Activated CD4-positive, alpha-beta memory T cell treated with anti-CD3 and anti-CD28 coated beads, Interleukin-2, amount 10 ng/mL, durations not matched to agents 7 days and 5 days (primary cell): ENCODE results near the gene KXD1. TPM values are rescaled to one million over a fixed set of nuclear protein-coding genes. Genes with fewer than 3 reads are reported as not detected.

Experiments
- CTCF ChIA-PET: fragments of 350-600 bp; sonication (Branson Sonifier 250); formaldehyde crosslinking; loops from one replicate; lab custom pipeline; 2021; ENCODE audit warnings: antibody characterized with exemption, inconsistent platforms; lab: Charles Lee
- POLR2A ChIA-PET: fragments of 350-600 bp; sonication (Branson Sonifier 250); formaldehyde crosslinking; loops from one replicate; lab custom pipeline; 2021; ENCODE audit warnings: antibody characterized with exemption; lab: Charles Lee
- DNase-seq: peaks from one replicate; pipeline ENCODE4 v3.0.0-alpha.2; 2020
- H3K27ac Mint-ChIP-seq: one replicate; pipeline ENCODE4 v1.8.0; 2021; ENCODE audit warnings: mild to moderate bottlenecking, mixed read lengths
- H3K27me3 Mint-ChIP-seq: one replicate; pipeline ENCODE4 v1.8.0; 2021; ENCODE audit warnings: mixed read lengths
- H3K36me3 Mint-ChIP-seq: one replicate; pipeline ENCODE4 v1.8.0; 2021; ENCODE audit warnings: low read depth, mixed read lengths
- H3K4me1 Mint-ChIP-seq: one replicate; pipeline ENCODE4 v1.8.0; 2021; ENCODE audit warnings: mixed read lengths
- H3K4me3 Mint-ChIP-seq: one replicate; pipeline ENCODE4 v1.8.0; 2021; ENCODE audit warnings: mild to moderate bottlenecking, mixed read lengths
- H3K9me3 Mint-ChIP-seq: one replicate; pipeline ENCODE4 v1.8.0; 2021; ENCODE audit warnings: mixed read lengths
- total RNA-seq, 2 experiments: library from RNA; stranded (reverse); gene quantifications; one replicate each; pipeline ENCODE4 v1.2.3, GENCODE V29; 2021

KXD1 gene
- total RNA-seq, 2 experiments from 2014 or later, result 93.0 to 99.1 TPM

GRCh38 chr19:18562086-18562485 is 4.4 kb downstream of the KXD1 start:
- CTCF ChIA-PET, result no interaction called here
- H3K4me3 Mint-ChIP-seq, result no peak overlapping the region
- DNase-seq, result no peak
- no peak overlapping the region for H3K27ac Mint-ChIP-seq
- no peaks in the 10 kb centered on the region for H3K27me3 Mint-ChIP-seq
- POLR2A ChIA-PET, result no interaction called here
- no peaks in the 10 kb centered on the region for H3K9me3 Mint-ChIP-seq
- peaks cover 22% of the 10 kb centered on the region for H3K4me1 Mint-ChIP-seq
- H3K36me3 Mint-ChIP-seq, result peaks cover 59% of the 10 kb centered on the region

DNA sequence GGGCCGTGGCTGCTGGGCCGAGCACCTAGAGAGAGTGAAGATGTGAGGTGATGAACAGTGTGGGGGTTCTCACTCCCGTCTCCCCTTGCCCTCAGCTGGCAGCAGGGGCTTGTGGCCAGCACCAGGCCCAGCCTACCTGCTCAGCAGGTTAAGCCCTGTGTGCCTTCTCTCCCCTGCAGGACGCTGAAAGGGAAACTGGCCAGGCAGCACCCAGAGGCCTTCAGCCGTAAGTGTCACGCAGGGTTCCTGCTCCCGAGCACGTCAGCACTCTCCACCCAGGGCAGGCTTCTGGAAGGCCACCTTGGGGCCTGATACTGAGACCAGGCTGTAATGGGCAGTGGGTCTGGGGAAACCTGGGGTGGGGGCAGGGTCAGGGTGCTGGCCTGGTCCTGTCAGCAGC is 9.3 kb downstream of the KXD1 start:
- H3K4me1 Mint-ChIP-seq, result peaks cover 11% of the 10 kb centered on the region
- H3K27ac Mint-ChIP-seq, result no peak overlapping the region
- DNase-seq, result no peak
- CTCF ChIA-PET, result no interaction called here
- no peaks in the 10 kb centered on the region for H3K9me3 Mint-ChIP-seq
- H3K4me3 Mint-ChIP-seq, result no peak overlapping the region
- H3K27me3 Mint-ChIP-seq, result no peaks in the 10 kb centered on the region
- POLR2A ChIA-PET, result interaction anchor here (1.3 to 7.8 kb wide), 2 partner anchors 9 to 46 kb away, joined by 3 to 137 read pairs; partner anchors contain the start of gene KXD1
- peaks cover 68% of the 10 kb centered on the region for H3K36me3 Mint-ChIP-seq

DNA sequence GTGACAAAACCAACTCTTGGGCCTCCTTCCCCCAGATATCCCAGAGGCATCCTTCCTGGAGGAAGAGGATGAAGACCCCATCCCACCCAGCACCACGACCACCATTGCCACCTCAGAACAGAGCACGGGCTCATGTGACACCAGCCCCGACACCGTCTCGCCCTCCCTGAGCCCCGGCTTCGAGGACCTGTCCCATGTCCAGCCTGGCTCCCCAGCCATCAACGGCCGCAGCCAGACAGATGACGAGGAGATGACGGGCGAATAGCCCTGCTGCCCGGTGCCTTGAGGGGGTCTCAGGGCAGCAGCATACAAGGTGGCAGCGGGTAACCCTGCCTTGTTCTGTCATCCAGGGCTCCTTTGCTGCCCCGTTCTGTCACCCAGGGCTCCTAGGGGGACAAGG is 10.7 kb downstream of the KXD1 start:
- CTCF ChIA-PET, result no interaction called here
- DNase-seq, result no peak
- Mint-ChIP-seq H3K36me3 (peaks cover 71% of the 10 kb centered on the region), H3K27me3 (no peaks in the 10 kb centered on the region), H3K4me3 (no peak overlapping the region), H3K4me1 (peaks cover 23% of the 10 kb centered on the region), H3K9me3 (no peaks in the 10 kb centered on the region), H3K27ac (no peak overlapping the region)
- POLR2A ChIA-PET, result interaction anchor here (1.2 to 7.8 kb wide), 3 partner anchors 10 to 48 kb away, joined by 3 to 137 read pairs (median 3); partner anchors contain the start of gene KXD1

GRCh38 chr19:18571564-18572344 is 14.1 kb downstream of the KXD1 start, which contains the start of gene UBA52:
Gene UBA52, plus strand, starts transcription at chr19:18571857. Its CDS starts 1,444 bp downstream, at chr19:18573301.
- ChIA-PET POLR2A (interaction anchor here (0.7 to 7.8 kb wide), 29 partner anchors 9 to 801 kb away, joined by 3 to 137 read pairs (median 5); partner anchors contain the start of genes COPE, DDX49, ELL and FKBP8), CTCF (interaction anchor here (0.6 to 5.1 kb wide), 18 partner anchors 8 to 801 kb away, joined by 3 to 63 read pairs (median 4); partner anchors contain the start of genes ELL, FKBP8, KXD1 and REX1BD)
- Mint-ChIP-seq H3K36me3 (peaks cover 76% of the 10 kb centered on the region), H3K27ac (peak within 1 kb of the TSS; percentile 90), H3K9me3 (no peaks in the 10 kb centered on the region), H3K4me3 (peak within 1 kb of the TSS; percentile 91), H3K4me1 (peaks cover 35% of the 10 kb centered on the region), H3K27me3 (no peaks in the 10 kb centered on the region)
- peak; percentile 99 for DNase-seq

GRCh38 chr19:18574691-18575291 is 17.1 kb downstream of the KXD1 start:
- H3K9me3 Mint-ChIP-seq, result no peaks in the 10 kb centered on the region
- H3K4me3 Mint-ChIP-seq, result no peak overlapping the region

GRCh38 chr19:18576383-18576782 is 18.7 kb downstream of the KXD1 start:
- H3K4me1 Mint-ChIP-seq, result peaks cover 38% of the 10 kb centered on the region
- H3K27me3 Mint-ChIP-seq, result no peaks in the 10 kb centered on the region
- H3K4me3 Mint-ChIP-seq, result no peak overlapping the region
- H3K27ac Mint-ChIP-seq, result no peak overlapping the region
- H3K36me3 Mint-ChIP-seq, result peaks cover 61% of the 10 kb centered on the region
- POLR2A ChIA-PET, result interaction anchor here (1.6 to 1.7 kb wide), 2 partner anchors 11 to 32 kb away, joined by 4 to 6 read pairs; partner anchors contain the start of gene FKBP8
- CTCF ChIA-PET, result interaction anchor here (2.4 kb wide), 1 partner anchor 12 kb away, joined by 18 read pairs; the partner anchor contains the start of gene REX1BD
- H3K9me3 Mint-ChIP-seq, result no peaks in the 10 kb centered on the region
- DNase-seq, result no peak

More at GRCh38 chr19:18574691-18575291, 17.1 kb downstream of the KXD1 start:
- CTCF ChIA-PET, result no interaction called here
- peaks cover 42% of the 10 kb centered on the region for H3K4me1 Mint-ChIP-seq
- POLR2A ChIA-PET, result interaction anchor here (4.1 to 4.2 kb wide), 2 partner anchors 12 to 54 kb away, joined by 58 to 114 read pairs; partner anchors contain the start of genes ELL and REX1BD
- peaks cover 66% of the 10 kb centered on the region for H3K36me3 Mint-ChIP-seq
- no peaks in the 10 kb centered on the region for H3K27me3 Mint-ChIP-seq
- DNase-seq, result no peak
- H3K27ac Mint-ChIP-seq, result no peak overlapping the region

GRCh38 chr19:18577365-18577914 is 19.8 kb downstream of the KXD1 start:
- H3K4me1 Mint-ChIP-seq, result peaks cover 30% of the 10 kb centered on the region
- no peak overlapping the region for H3K4me3 Mint-ChIP-seq
- ChIA-PET CTCF (interaction anchor here (2.4 kb wide), 1 partner anchor 11 kb away, joined by 18 read pairs; the partner anchor contains the start of gene REX1BD), POLR2A (interaction anchor here (0.9 to 1.7 kb wide), 5 partner anchors 10 to 122 kb away, joined by 3 to 6 read pairs (median 4); partner anchors contain the start of gene FKBP8)
- H3K27ac Mint-ChIP-seq, result no peak overlapping the region
- DNase-seq, result no peak
- H3K9me3 Mint-ChIP-seq, result no peaks in the 10 kb centered on the region
- H3K27me3 Mint-ChIP-seq, result no peaks in the 10 kb centered on the region
- H3K36me3 Mint-ChIP-seq, result peaks cover 54% of the 10 kb centered on the region

GRCh38 chr19:18580311-18580710 is 22.6 kb downstream of the KXD1 start:
- no peak overlapping the region for H3K4me3 Mint-ChIP-seq
- CTCF ChIA-PET, result interaction anchor here (0.6 to 1.6 kb wide), 2 partner anchors 9 to 747 kb away, joined by 3 to 10 read pairs; partner anchors contain the start of gene REX1BD
- H3K4me1 Mint-ChIP-seq, result peaks cover 18% of the 10 kb centered on the region
- POLR2A ChIA-PET, result interaction anchor here (2.9 kb wide), 1 partner anchor 9 kb away, joined by 18 read pairs; the partner anchor contains the start of gene UBA52
- DNase-seq, result no peak
- no peak overlapping the region for H3K27ac Mint-ChIP-seq
- peaks cover 27% of the 10 kb centered on the region for H3K36me3 Mint-ChIP-seq
- H3K27me3 Mint-ChIP-seq, result peaks cover 2% of the 10 kb centered on the region
- H3K9me3 Mint-ChIP-seq, result no peaks in the 10 kb centered on the region

- Mint-ChIP-seq H3K9me3 (no peaks in the 10 kb centered on the region), H3K27me3 (peaks cover 2% of the 10 kb centered on the region), H3K27ac (no peak overlapping the region), H3K4me3 (no peak overlapping the region), H3K4me1 (peaks cover 46% of the 10 kb centered on the region), H3K36me3 (peaks cover 14% of the 10 kb centered on the region)
- DNase-seq, result no peak
- CTCF ChIA-PET, result interaction anchor here (0.7 to 5.7 kb wide), 4 partner anchors 14 to 261 kb away, joined by 3 to 63 read pairs (median 16); partner anchors contain the start of genes FKBP8 and UBA52
- POLR2A ChIA-PET, result interaction anchor here (1.9 to 6.5 kb wide), 7 partner anchors 8 to 66 kb away, joined by 5 to 114 read pairs (median 38); partner anchors contain the start of genes ELL, FKBP8, KXD1 and UBA52
Measured at GRCh38 chr19:18586306-18586705, 28.6 kb downstream of the KXD1 start.

DNA sequence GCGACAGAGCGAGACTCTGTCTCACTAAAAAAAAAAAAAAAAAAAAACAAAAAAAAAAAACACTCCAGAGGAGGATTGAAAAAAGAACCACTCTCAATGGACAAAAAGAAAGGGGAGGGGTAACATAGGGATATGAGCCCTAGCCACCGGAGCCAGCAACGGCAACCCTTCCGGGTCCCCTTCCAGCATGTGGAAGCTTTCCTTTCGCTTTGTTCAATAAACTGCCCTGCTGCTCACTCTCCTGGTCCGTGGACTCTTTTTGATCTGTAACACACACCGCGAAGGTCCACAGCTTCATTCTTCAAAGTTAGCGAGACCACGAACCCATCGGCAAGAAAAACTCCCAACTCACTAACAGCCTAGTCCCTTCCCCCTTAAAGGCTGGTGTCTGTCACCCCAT is 29.9 kb downstream of the KXD1 start:
- H3K9me3 Mint-ChIP-seq, result no peaks in the 10 kb centered on the region
- peaks cover 2% of the 10 kb centered on the region for H3K27me3 Mint-ChIP-seq
- H3K4me1 Mint-ChIP-seq, result peaks cover 46% of the 10 kb centered on the region
- DNase-seq, result no peak
- CTCF ChIA-PET, result interaction anchor here (0.6 to 5.7 kb wide), 14 partner anchors 11 to 445 kb away, joined by 4 to 63 read pairs (median 9); partner anchors contain the start of genes COPE, DDX49, ELL and FKBP8
- H3K27ac Mint-ChIP-seq, result no peak overlapping the region
- H3K4me3 Mint-ChIP-seq, result no peak overlapping the region
- H3K36me3 Mint-ChIP-seq, result peaks cover 14% of the 10 kb centered on the region
- POLR2A ChIA-PET, result interaction anchor here (0.7 to 6.5 kb wide), 8 partner anchors 8 to 244 kb away, joined by 3 to 114 read pairs (median 24); partner anchors contain the start of genes ELL, FKBP8, KXD1 and UBA52

DNA sequence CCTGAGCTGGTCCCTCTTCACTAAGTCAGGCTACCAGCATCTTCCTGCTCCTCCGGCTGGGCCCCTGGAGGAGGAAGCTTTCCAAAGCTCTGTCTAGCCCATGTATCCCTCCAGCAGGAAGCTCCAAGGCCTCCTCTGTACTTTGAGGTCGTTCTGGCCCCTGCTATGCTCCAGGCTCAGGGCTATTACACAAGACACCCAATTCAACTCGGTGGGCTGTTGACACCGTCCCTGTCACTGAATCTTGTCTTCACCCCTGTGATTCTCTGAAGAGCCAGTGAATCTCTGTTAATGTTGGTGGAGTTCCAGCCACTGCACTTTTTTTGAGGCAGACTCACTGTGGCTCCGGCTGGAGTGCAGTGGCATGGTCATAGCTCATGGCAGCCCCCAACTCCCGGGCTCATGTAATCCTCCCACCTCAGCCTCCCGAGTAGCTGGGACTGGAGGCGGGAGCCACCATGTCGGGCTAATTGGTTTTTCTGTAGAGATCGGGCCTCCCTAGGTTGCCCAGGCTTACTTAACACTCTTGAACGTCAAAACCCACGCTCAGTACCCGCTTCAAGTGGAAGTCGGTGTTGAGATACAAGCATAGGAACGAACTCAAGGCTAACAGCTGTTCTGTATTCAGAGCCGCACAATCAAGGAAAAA is 30.4 kb downstream of the KXD1 start:
- CTCF ChIA-PET, result interaction anchor here (0.6 to 5.7 kb wide), 20 partner anchors 7 to 444 kb away, joined by 3 to 63 read pairs (median 8); partner anchors contain the start of genes COPE, DDX49, ELL and FKBP8
- Mint-ChIP-seq H3K27me3 (peaks cover 2% of the 10 kb centered on the region), H3K9me3 (no peaks in the 10 kb centered on the region), H3K27ac (peak overlapping the region; percentile 90), H3K36me3 (peaks cover 14% of the 10 kb centered on the region), H3K4me1 (peaks cover 46% of the 10 kb centered on the region), H3K4me3 (peak overlapping the region; percentile 85)
- DNase-seq, result no peak
- POLR2A ChIA-PET, result interaction anchor here (0.7 to 6.5 kb wide), 12 partner anchors 9 to 331 kb away, joined by 3 to 114 read pairs (median 10); partner anchors contain the start of genes COPE, DDX49, ELL and FKBP8
